CD4-positive, alpha-beta T cell treated with Interleukin-1 beta for 1 hour (primary cell): ENCODE data around the gene TCTN1.
"Not testable (repeated sequence)": the region's sequence is repeated elsewhere in the genome, so short reads cannot be mapped to it uniquely, and the experiment has no call there.

Experiments
- DNase-seq, 2 donors: peaks; one replicate each; pipeline ENCODE4 v3.0.0-alpha.2; 2020 to 2022

Gene TCTN1

GRCh38 chr12:110640275-110641025 lies 26.5 kb downstream of the TCTN1 start:
- no peak for DNase-seq

GRCh38 chr12:110641521-110641920 lies 27.6 kb downstream of the TCTN1 start:
- no peak for DNase-seq

- peak in 1 of 2 donors; percentile 76 for DNase-seq
These were observed 33.7 kb downstream of the TCTN1 start for GRCh38 chr12:110647631-110648040.

GRCh38 chr12:110649341-110649847 lies 35.5 kb downstream of the TCTN1 start:
- DNase-seq = no peak

GRCh38 chr12:110654238-110654637 lies 40.3 kb downstream of the TCTN1 start:
- not testable (repeated sequence) for DNase-seq

- no peak for DNase-seq
These were observed 42.2 kb downstream of the TCTN1 start for GRCh38 chr12:110656071-110656655.

- no peak for DNase-seq
These were observed 43.8 kb downstream of the TCTN1 start for GRCh38 chr12:110657747-110658146.

- no peak for DNase-seq
These were observed 44.3 kb downstream of the TCTN1 start for GRCh38 chr12:110658242-110658641.

GRCh38 chr12:110658878-110659277 lies 44.9 kb downstream of the TCTN1 start:
- DNase-seq = no peak

- peak; percentile 59 to 81 for DNase-seq
These were observed 47.5 kb downstream of the TCTN1 start for GRCh38 chr12:110661337-110661972.

GRCh38 chr12:110666892-110667291 lies 53.0 kb downstream of the TCTN1 start:
- no peak for DNase-seq

- DNase-seq = no peak
These were observed 53.7 kb downstream of the TCTN1 start for GRCh38 chr12:110667671-110668070.

- no peak for DNase-seq
These were observed 54.7 kb downstream of the TCTN1 start for GRCh38 chr12:110668480-110669192.

- peak in 1 of 2 donors; percentile 41 for DNase-seq
These were observed 55.2 kb downstream of the TCTN1 start for GRCh38 chr12:110669193-110669502.

- peak in 1 of 2 donors; percentile 26 for DNase-seq
These were observed 56.3 kb downstream of the TCTN1 start for GRCh38 chr12:110670161-110670701.

- no peak for DNase-seq
These were observed 62.2 kb downstream of the TCTN1 start for GRCh38 chr12:110676171-110676570.

GRCh38 chr12:110677206-110677911 lies 63.4 kb downstream of the TCTN1 start:
- DNase-seq = no peak

- no peak for DNase-seq
These were observed 64.1 kb downstream of the TCTN1 start for GRCh38 chr12:110677982-110678381.

- no peak for DNase-seq
These were observed 65.3 kb downstream of the TCTN1 start for GRCh38 chr12:110679201-110679600.

- no peak for DNase-seq
These were observed 66.1 kb downstream of the TCTN1 start for GRCh38 chr12:110680032-110680431.

- DNase-seq = no peak
These were observed 70.0 kb downstream of the TCTN1 start for GRCh38 chr12:110683888-110684287.

GRCh38 chr12:110684312-110684836 lies 70.4 kb downstream of the TCTN1 start:
- no peak for DNase-seq
